Large intestine (tissue), 3 donors: ENCODE data around the gene ANKRD17. TPM values are rescaled to one million over a fixed set of nuclear protein-coding genes. Genes with fewer than 3 reads are reported as not detected.
A peak's percentile ranks its signal among the peaks of the same experiment; 100 is the strongest.
"Not testable (repeated sequence)": the region's sequence is repeated elsewhere in the genome, so short reads cannot be mapped to it uniquely, and the experiment has no call there.

Experiments
- DNase-seq, 2 donors: peaks; one replicate each; pipeline versions ENCODE4 v3.0.0 to v3.0.0-alpha.2; 2013
- H3K27ac ChIP-seq: one replicate; pipeline ENCODE4 v1.5.1; 2013; ENCODE audit warnings: low read length
- H3K27me3 ChIP-seq: 2 replicates; pipeline ENCODE4 v1.6.1; 2013; ENCODE audit warnings: low read length; ENCODE audit not compliant: control insufficient read depth, insufficient read depth
- H3K36me3 ChIP-seq: 2 replicates; pipeline ENCODE4 v1.6.1; 2013; ENCODE audit warnings: low read length; ENCODE audit not compliant: control insufficient read depth, insufficient read depth
- H3K4me1 ChIP-seq: one replicate; pipeline ENCODE4 v1.6.1; 2013; ENCODE audit warnings: low read length; ENCODE audit not compliant: control insufficient read depth, insufficient read depth
- H3K4me3 ChIP-seq: one replicate; pipeline ENCODE4 v1.5.1; 2013; ENCODE audit warnings: low read length
- H3K9me3 ChIP-seq: one replicate; pipeline ENCODE4 v1.6.1; 2013; ENCODE audit warnings: mild to moderate bottlenecking, low read depth, low read length, moderate library complexity; ENCODE audit not compliant: control insufficient read depth
- WGBS: methylation state at CpG from one replicate; pipeline ENCODE4 v1.1.5; 2013; ENCODE audit warnings: low lambda C conversion rate; ENCODE audit not compliant: insufficient coverage; 5-methylcytosine and 5-hydroxymethylcytosine counted together
- polyA plus RNA-seq: library from polyadenylated mRNA; unstranded; fragments of 120-200 nt; gene quantifications from one replicate; pipeline ENCODE4 v1.2.1, GENCODE V29; 2013

The ANKRD17 gene
- polyA plus RNA-seq, 1 donor, result 50.7 TPM

GRCh38 chr4:73272816-73273215 is 14.2 kb upstream of the ANKRD17 start:
- Histone ChIP-seq H3K9me3 (peaks cover 8% of the 10 kb centered on the region), H3K4me3 (no peak overlapping the region), H3K4me1 (peaks cover 10% of the 10 kb centered on the region), H3K27me3 (no peaks in the 10 kb centered on the region), H3K27ac (peak overlapping the region; percentile 56), H3K36me3 (no peaks in the 10 kb centered on the region)
- no peak for DNase-seq

GRCh38 chr4:73267050-73267449 is 8.5 kb upstream of the ANKRD17 start:
- H3K27me3 ChIP-seq, result no peaks in the 10 kb centered on the region
- no peaks in the 10 kb centered on the region for H3K4me1 ChIP-seq
- WGBS, result no CpG with 5 or more reads among the region's 2 CpGs
- no peak for DNase-seq
- peaks cover 3% of the 10 kb centered on the region for H3K36me3 ChIP-seq
- H3K27ac ChIP-seq, result no peak overlapping the region
- H3K9me3 ChIP-seq, result peaks cover 4% of the 10 kb centered on the region
- H3K4me3 ChIP-seq, result no peak overlapping the region

- H3K36me3 ChIP-seq, result peaks cover 3% of the 10 kb centered on the region
- H3K4me1 ChIP-seq, result peaks cover 9% of the 10 kb centered on the region
- H3K4me3 ChIP-seq, result peak overlapping the region; percentile 96
- DNase-seq, result peak in 1 of 2 donors; percentile 23
- H3K27me3 ChIP-seq, result no peaks in the 10 kb centered on the region
- H3K27ac ChIP-seq, result peak overlapping the region; percentile 96
- no peaks in the 10 kb centered on the region for H3K9me3 ChIP-seq
- WGBS, result no CpG with 5 or more reads among the region's 8 CpGs
These were observed 1.0 kb upstream of the ANKRD17 start for GRCh38 chr4:73259571-73260090.

GRCh38 chr4:73258436-73258685 is 237 bp downstream of the ANKRD17 start:
- Histone ChIP-seq H3K4me3 (peak overlapping the region; percentile 96), H3K9me3 (no peaks in the 10 kb centered on the region), H3K4me1 (peaks cover 9% of the 10 kb centered on the region), H3K27me3 (no peaks in the 10 kb centered on the region), H3K36me3 (peaks cover 3% of the 10 kb centered on the region), H3K27ac (peak overlapping the region; percentile 96)
- peak in 1 of 2 donors; percentile 48 for DNase-seq
- whole genome bisulfite sequencing, result no CpG with 5 or more reads among the region's 30 CpGs

GRCh38 chr4:73257651-73258435 is 755 bp downstream of the ANKRD17 start:
- Histone ChIP-seq H3K27me3 (no peaks in the 10 kb centered on the region), H3K4me3 (peak overlapping the region; percentile 96), H3K9me3 (no peaks in the 10 kb centered on the region), H3K4me1 (peaks cover 9% of the 10 kb centered on the region), H3K36me3 (peaks cover under 1% of the 10 kb centered on the region), H3K27ac (peak overlapping the region; percentile 96)
- peak in 1 of 2 donors; percentile 41 for DNase-seq
- WGBS, result 0% methylated on average over 2 of the region's 34 CpGs

GRCh38 chr4:73257234-73257633 is 1.4 kb downstream of the ANKRD17 start:
- Histone ChIP-seq H3K27ac (peak overlapping the region; percentile 96), H3K4me1 (peaks cover 9% of the 10 kb centered on the region), H3K27me3 (no peaks in the 10 kb centered on the region), H3K9me3 (no peaks in the 10 kb centered on the region), H3K4me3 (peak overlapping the region; percentile 96), H3K36me3 (peaks cover 5% of the 10 kb centered on the region)
- WGBS, result 20% methylated on average over 1 of the region's 6 CpGs
- peak; percentile 79 to 88 for DNase-seq

GRCh38 chr4:73255847-73256246 is 2.8 kb downstream of the ANKRD17 start:
- not testable (repeated sequence) for H3K27ac ChIP-seq, DNase-seq, H3K36me3 ChIP-seq, H3K4me3 ChIP-seq, H3K9me3 ChIP-seq, H3K4me1 ChIP-seq, H3K27me3 ChIP-seq
- 17% methylated on average over 2 of the region's 8 CpGs for WGBS

- peaks cover 11% of the 10 kb centered on the region for H3K36me3 ChIP-seq
- no peak for DNase-seq
- H3K4me3 ChIP-seq, result no peak overlapping the region
- no peak overlapping the region for H3K27ac ChIP-seq
- H3K27me3 ChIP-seq, result no peaks in the 10 kb centered on the region
- peaks cover 3% of the 10 kb centered on the region for H3K9me3 ChIP-seq
- no peaks in the 10 kb centered on the region for H3K4me1 ChIP-seq
These were observed 6.6 kb downstream of the ANKRD17 start for GRCh38 chr4:73252001-73252400.

- peaks cover 11% of the 10 kb centered on the region for H3K36me3 ChIP-seq
- no CpG with 5 or more reads among the region's 2 CpGs for WGBS
- H3K4me1 ChIP-seq, result peaks cover 2% of the 10 kb centered on the region
These were observed 7.2 kb downstream of the ANKRD17 start for GRCh38 chr4:73251384-73251783.

GRCh38 chr4:73250642-73251041 is 8.0 kb downstream of the ANKRD17 start:
- peaks cover 3% of the 10 kb centered on the region for H3K9me3 ChIP-seq
- peaks cover 11% of the 10 kb centered on the region for H3K36me3 ChIP-seq
- 100% methylated on average over 2 of the region's 9 CpGs for WGBS
- DNase-seq, result no peak
- H3K27me3 ChIP-seq, result no peaks in the 10 kb centered on the region
- H3K4me3 ChIP-seq, result no peak overlapping the region
- no peak overlapping the region for H3K27ac ChIP-seq
- H3K4me1 ChIP-seq, result peaks cover 4% of the 10 kb centered on the region

More at GRCh38 chr4:73251384-73251783, 7.2 kb downstream of the ANKRD17 start:
- DNase-seq, result no peak
- Histone ChIP-seq H3K27ac (no peak overlapping the region), H3K9me3 (peaks cover 3% of the 10 kb centered on the region), H3K4me3 (no peak overlapping the region), H3K27me3 (no peaks in the 10 kb centered on the region)

- no peak overlapping the region for H3K4me3 ChIP-seq
These were observed 9.8 kb downstream of the ANKRD17 start for GRCh38 chr4:73248821-73249220.

More at GRCh38 chr4:73248821-73249220, 9.8 kb downstream of the ANKRD17 start:
- Histone ChIP-seq H3K9me3 (peaks cover 3% of the 10 kb centered on the region), H3K27ac (no peak overlapping the region), H3K27me3 (no peaks in the 10 kb centered on the region), H3K4me1 (peaks cover 11% of the 10 kb centered on the region), H3K36me3 (peaks cover 11% of the 10 kb centered on the region)
- no peak for DNase-seq
